ENCODE data around the gene CCL2. TPM values are rescaled to one million over a fixed set of nuclear protein-coding genes. Genes with fewer than 3 reads are reported as not detected.

Gene CCL2
- total and polyA plus RNA-seq, 2 of the 8 experiments (the other 6 are each of a cell fraction or from before 2014, with no cell fraction given): 3.0 to 3.7 TPM

DNA sequence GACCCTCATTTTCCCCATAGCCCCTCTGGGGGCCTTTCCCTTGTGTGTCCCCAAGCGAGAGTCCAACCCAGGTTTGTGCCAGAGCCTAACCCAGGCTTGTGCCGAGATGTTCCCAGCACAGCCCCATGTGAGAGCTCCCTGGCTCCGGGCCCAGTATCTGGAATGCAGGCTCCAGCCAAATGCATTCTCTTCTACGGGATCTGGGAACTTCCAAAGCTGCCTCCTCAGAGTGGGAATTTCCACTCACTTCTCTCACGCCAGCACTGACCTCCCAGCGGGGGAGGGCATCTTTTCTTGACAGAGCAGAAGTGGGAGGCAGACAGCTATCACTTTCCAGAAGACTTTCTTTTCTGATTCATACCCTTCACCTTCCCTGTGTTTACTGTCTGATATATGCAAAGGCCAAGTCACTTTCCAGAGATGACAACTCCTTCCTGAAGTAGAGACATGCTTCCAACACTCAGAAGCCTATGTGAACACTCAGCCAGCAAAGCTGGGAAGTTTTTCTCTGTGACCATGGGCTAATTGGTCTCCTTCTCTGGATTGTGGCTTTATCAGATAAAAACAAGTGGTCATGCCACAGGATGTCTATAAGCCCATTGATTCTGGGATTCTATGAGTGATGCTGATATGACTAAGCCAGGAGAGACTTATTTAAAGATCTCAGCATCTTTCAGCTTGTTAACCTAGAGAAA is 2.5 kb upstream of the CCL2 start (continued):
- no peak for TF ChIP-seq CHD7 (IDR thresholded peaks at IDR 0.05; ENCODE audit: insufficient replicate concordance, low read length)
- TF ChIP-seq HDAC2 (IDR thresholded peaks at IDR 0.05; ENCODE audit: borderline replicate concordance in 1 of 2, low read depth in 2 of 2, low read length in 2 of 2): no peak
- TF ChIP-seq MAFK (IDR thresholded peaks at IDR 0.05; ENCODE audit: low read depth, low read length): no peak
- no peak for TF ChIP-seq KDM4A (IDR thresholded peaks at IDR 0.05; ENCODE audit: low read depth, low read length, severe bottlenecking)
- no peak for TF ChIP-seq YY1 (IDR thresholded peaks at IDR 0.05; ENCODE audit: low read depth, low read length)
- TF ChIP-seq JUN (IDR thresholded peaks at IDR 0.05; ENCODE audit: low read depth, low read length): no peak
- no peak for TF ChIP-seq FOSL1 (IDR thresholded peaks at IDR 0.05; ENCODE audit: insufficient read depth, low read depth, low read length)
- TF ChIP-seq TBP (IDR thresholded peaks at IDR 0.05; ENCODE audit: low read depth, low read length): no peak
- TF ChIP-seq RFX5 (IDR thresholded peaks at IDR 0.05; ENCODE audit: borderline replicate concordance, low read depth, low read length): no peak
- TF ChIP-seq RNF2 (IDR thresholded peaks at IDR 0.05; ENCODE audit: borderline replicate concordance, low read depth, low read length, missing control alignments, poor library complexity, severe bottlenecking): no peak
